Epidermal melanocyte (primary cell): ENCODE measurements around the gene WDR72.
"Not testable (repeated sequence)": the region's sequence is repeated elsewhere in the genome, so short reads cannot be mapped to it uniquely, and the experiment has no call there.

Source experiments
- DNase-seq: peaks from one replicate; pipeline ENCODE4 v3.0.0; 2011; ENCODE audit warnings: low spot score; ENCODE audit not compliant: insufficient read length

Gene WDR72

DNA sequence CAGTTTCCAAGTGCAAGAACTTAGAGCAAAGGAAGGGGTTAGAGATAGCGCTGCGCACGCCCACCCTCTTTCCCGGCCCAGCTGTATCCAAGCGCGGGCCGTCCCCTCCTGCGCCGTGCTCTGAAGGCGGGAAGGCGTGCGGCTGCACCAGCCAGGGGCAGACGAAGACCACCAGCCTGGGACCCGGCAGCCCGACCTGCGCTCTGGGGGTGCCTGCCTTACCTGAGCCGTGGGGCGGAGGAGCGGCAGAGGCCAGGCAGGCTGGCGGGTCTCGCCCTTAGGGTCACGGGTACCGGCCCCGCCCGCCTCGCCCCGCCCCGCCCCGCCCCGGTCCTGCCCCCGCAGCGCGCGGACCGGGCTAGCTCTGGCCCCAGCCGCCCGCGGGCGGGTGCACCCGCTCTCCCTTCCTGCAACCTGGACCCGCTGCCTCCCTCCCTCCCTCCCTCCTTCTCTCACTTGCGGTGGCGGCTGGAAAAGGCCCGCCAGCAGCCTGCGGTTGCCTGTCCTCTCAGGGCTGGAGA lies at the start of gene WDR72:
Gene WDR72 (minus strand): TSS at position 253 of the 521 bp plus-strand sequence. CDS start 26,514 bp downstream, outside the sequence.
- DNase-seq = no peak

DNA sequence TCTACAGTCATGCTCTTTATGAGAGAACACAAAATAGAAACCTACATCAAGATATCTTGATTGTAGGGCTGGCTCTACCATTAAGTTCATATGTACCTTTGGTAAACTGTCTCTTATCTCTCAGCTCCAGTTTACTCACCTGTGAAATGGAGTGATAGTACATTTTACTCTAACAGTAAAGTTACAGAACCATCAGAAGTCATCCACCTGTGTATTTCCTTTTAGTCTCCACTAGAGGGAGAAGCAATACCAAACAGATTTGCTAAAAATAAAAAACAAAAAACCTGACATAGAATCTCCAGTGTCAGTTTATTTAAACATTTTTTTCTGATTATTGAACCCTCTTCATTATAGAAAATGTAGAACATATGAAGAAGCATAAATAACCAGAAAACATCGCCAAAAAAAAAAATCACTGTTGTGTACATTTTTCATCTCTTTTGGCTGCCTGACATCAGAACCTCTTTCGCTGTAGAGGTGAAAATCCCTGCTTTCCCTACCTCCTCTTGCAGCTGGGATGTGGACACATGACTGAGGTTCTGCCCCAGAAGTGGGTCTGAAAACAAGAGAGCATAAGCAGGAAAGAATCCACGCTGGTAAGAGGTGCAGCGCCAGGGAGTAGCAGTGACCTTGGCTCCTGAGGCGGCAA lies 48.7 kb upstream of the WDR72 start:
- DNase-seq = no peak

DNA sequence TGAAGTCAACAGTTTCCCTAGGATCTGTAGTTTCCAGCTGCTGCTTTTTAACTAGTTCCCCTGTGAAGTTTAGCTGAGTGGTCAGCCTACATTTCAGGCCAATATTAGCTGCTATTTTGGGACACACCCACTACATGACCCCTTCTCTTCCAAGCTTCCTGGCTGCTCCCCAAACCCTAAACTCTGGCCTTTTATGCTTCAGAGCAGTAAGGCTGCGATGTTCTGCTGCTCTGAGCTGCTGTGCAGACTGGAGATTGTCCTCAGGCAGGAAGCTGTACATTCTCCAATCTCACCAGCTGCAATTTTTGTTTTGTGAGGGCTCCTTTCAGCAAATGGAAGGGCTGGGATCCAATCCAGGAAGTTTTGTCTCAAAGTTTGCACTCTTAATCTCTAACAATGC lies 48.0 kb upstream of the WDR72 start:
- DNase-seq = no peak

DNA sequence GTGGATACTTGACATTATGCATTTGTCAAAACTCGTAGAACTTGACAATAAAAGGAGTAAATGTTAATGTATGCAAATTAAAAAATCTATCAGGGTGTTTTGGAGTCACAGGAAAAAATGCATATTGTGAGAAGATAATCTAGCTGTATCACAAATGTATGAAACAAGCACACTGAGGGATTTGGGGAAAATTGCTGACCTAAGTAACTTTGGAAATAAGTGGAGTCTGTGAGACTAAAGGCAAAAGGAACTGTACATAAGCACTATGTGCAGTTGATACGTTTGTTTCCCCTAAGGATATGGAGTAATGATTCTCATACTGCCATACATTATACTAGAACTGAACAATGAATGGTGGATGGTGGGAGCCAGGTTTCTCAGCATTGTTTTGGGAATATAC lies 43.2 kb upstream of the WDR72 start:
- no peak for DNase-seq

DNA sequence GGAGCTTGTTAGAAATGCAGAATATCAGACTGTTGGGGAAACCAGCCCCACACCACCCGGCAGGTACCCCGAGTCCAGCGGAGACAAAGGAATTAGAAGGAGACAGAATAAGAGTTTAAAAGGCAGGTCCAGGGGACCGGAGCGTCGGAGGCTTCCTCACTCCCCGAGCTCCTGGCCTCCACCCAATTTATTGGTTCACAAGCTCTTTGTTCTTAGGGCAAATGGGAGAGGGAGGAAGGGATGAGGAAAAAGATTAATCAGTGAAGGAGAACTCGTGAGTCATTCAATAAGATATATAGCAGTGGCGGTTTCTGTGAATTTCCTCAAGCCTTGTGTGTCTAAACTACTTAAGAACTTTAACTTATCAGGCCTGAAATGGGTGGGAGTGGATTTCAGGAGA lies 32.1 kb upstream of the WDR72 start:
- no peak for DNase-seq

DNA sequence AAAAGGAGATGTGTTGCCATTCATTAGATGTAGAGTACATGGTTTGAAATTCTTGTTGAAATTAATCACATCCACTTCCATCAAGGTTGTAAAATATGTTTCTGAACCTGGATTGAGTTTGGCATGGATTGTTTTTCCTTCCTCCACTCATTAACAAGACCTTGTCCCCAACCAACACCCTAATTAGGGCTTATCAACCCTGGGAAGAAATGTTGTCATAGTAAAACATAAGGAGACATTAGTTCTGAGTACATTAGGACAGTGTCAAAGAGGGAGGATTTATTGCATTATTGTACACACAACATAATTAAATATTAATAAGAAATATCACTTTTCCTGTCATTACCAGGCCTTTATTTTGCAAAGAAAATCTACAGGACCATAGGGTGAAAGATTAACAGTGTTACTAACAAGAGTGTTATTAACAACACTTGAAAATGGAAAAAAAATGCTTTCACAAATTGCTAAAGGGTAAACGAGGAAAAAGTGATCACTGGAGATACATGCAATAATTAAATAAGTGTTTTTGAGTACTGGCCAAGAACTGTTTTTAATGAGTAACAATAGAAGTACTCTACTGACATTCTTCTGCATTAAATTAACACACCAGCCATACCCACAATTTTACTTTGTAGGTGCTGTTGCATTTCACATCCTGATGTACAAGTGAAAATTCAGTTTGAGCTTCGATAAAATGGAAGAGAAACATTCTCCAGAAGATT lies 30.4 kb upstream of the WDR72 start:
- DNase-seq = no peak

DNA sequence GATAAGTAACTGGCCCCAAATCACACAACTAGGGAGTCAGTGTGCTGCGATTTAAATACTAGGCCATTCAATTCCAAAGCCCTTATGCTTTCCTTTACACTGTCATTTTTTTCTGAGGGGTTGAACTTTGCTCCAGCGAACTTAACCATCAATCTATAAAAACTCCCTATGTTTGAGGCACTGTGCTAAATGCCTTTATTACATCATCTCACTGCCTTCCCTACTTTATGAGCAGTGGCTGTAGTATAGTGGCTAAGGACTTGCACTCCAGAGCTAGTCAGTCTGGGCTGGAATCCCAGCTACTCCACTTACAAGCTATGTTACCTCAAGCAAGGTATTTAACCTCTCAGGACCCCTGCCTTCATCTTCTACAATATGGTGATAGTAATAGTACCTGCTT lies 26.9 kb upstream of the WDR72 start:
- DNase-seq = no peak

DNA sequence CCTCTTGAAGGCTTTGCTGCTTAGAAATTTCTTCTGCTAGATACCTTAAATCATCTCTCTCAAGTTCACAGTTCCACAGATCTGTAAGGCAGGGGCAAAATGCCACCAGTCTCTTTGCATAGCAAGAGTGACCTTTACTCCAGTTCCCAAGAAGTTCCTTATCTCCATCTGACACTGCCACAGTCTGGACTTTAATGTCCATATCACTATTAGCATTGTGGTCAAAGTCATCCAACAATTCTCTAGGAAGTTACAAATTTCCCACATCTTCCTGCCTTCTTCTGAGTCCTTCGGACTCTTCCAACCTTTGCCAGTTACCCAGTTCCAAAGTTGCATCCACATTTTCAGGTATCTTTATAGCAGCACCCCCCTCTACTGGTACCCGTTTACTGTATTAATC lies 25.8 kb upstream of the WDR72 start:
- not testable (repeated sequence) for DNase-seq

DNA sequence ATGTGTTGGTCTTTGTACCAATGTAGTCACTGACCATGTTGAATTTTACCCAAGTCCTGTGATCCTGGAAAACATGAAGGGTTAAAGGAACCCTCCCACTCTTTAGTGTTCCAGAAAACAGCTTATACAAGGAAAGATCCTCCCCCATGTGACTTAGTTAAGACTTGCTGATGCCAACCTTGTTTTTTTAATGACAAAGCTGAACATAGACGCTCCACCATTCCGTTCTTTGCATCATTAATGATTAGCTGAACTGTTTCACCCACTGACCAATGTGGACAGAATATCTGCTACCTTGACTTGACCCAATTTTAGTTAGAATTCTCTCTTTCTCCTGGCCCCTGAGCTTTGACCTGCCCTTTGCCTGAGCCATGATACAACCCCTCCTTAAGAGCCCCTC lies 3.5 kb upstream of the WDR72 start:
- no peak for DNase-seq

DNA sequence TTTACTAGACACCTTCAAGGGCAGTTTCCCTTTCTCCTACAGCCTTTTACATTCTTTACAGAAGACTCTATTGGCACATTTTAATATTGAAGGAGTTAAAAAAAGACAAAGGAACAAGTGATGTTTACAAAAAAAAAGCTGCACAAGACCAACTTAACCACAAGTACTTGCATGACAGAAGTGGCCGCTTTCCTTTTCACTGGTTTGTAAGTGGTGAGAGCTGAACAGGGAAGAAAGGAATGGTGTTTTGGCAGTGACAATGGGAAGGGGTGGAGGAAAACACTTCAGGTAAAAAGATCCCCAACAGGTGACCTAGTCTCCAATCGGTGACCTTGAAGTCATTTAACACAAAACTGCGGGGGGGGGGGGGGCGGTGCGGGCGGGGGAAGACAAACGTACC lies 1.1 kb downstream of the WDR72 start:
- no peak for DNase-seq

DNA sequence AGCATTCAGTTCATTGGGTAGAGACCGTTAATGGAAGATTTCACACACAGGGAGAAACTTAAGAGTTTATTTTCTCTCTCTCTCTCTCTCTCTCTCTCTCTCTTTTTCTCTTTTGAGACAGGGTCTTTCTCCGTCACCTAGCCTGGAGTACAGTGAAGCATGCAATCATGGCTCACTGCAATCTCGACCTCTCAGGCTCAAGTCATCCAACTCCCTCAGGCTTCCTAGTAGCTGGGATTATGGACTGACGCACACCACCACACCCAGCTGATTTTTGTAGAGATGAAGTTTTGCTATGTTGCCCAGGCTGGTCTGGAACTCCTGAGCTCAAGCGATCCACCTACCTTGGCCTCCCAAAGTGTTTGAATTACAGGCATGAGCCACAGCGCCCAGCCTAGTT lies 1.6 kb downstream of the WDR72 start:
- DNase-seq = no peak

DNA sequence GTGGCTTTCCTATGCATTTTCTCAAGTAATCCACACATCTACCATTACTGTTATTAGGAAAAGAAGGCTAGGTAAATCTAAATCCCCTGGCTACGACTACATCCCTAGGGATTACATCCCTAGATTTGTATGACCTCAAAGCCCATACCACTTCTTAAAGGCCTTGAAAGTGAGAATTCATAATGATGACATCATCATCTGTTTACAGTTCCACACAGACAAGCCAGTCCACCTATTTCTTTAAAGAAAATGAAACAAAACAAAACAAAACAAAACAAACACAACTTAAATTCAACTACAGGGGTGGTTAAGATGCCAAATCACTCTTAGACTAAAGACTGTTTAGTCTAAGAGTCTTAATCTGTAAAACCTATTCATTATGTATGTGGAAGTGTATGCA lies 5.7 kb downstream of the WDR72 start:
- DNase-seq = no peak

DNA sequence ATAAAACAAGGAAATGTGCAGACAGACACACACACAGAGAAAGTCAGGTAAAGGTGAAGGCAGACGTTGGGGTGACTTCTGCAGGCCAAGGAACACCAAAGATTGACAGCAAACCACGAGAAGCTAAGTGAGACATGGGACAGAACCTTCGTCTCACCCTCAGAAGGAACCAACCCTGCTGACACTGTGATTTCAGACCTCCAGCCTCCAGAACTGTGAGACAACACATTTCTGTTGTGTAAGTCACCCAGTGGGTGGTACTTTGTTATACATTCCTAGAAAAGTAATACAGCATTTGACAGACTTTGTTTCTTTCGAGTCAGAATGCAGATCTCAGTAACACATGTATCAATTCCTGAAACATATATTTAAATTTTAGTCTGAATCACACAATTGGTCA lies 7.1 kb downstream of the WDR72 start:
- DNase-seq = no peak

DNA sequence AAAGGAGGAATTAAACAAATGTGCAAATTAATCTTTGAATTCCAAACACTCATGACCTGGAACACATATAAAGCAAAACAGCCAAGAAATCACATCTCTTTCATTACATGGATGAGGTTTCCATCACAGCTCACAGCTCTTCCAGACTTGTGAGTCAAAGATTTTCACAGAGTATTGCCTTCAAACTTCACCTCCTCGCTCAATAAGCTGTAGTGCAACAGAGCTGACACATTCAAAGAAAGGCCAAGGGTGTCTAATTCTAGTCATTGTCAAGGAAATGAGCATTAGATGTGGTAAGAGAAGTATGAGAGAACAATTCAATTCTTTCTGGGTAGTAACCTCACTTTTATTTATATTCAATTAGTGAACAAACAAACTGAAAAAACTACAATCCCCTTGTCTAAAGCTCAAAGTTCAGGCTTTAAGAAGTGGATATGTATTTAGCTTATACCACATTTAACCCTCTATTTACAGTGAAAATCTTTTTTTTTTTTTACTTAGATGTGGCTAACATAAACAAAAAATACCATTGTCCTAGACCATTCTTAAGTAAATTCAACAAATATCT lies 11.9 kb downstream of the WDR72 start:
- no peak for DNase-seq

DNA sequence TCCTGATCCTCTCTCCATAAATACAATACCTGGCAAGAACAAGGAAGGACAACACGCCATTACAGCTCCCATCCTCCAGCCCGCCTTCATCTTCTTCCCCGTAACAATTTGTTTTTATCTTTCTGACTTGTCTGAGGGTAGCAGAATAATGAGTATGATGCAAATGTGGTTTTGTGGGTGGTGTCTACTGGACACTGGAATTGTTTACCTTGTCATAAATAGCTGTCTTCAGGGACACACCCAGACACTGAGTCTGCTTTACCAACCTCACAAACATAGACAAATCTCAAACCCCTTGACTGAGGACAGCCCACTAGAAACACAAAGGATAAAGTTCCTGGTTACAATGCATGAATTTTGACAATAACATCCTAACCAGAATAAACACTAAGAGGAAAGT lies 13.4 kb downstream of the WDR72 start:
- DNase-seq = no peak

DNA sequence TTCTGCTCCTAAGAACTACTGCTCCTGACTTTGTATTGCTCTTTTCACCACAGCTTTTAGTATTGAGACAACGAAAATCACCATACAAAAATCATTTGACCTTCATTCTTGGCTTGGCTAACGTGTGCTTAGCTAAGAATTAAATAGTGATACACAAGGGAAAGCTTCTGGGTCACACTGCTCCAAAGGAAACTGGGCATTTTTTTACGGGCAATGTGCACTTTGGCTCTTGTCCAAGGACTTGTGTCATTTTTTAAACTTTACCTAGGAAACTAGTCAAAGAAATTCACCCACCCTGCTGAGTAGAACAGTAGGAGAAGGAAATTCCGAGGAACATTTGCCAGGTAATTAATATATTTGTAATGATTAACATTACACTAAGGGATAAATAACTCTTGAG lies 19.8 kb downstream of the WDR72 start:
- no peak for DNase-seq

DNA sequence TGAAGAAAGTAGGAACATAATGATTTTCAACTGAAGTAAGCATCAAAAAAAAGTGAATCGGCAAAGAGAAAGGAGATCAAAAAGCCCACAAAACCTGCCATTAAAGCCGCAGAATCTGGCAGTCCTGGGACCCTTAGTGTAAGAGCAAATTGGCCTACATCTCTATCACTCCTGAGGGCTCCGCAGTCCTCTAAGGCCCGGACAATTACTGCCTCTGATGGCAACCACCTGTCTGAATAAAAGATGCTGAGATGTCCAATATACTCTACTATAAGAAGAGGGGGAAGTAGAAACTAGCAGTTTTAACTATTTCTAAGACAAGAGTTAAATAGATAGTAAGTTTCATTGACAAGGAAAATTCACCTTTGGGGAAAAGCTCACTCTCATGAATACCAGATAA lies 20.3 kb downstream of the WDR72 start:
- DNase-seq = no peak

DNA sequence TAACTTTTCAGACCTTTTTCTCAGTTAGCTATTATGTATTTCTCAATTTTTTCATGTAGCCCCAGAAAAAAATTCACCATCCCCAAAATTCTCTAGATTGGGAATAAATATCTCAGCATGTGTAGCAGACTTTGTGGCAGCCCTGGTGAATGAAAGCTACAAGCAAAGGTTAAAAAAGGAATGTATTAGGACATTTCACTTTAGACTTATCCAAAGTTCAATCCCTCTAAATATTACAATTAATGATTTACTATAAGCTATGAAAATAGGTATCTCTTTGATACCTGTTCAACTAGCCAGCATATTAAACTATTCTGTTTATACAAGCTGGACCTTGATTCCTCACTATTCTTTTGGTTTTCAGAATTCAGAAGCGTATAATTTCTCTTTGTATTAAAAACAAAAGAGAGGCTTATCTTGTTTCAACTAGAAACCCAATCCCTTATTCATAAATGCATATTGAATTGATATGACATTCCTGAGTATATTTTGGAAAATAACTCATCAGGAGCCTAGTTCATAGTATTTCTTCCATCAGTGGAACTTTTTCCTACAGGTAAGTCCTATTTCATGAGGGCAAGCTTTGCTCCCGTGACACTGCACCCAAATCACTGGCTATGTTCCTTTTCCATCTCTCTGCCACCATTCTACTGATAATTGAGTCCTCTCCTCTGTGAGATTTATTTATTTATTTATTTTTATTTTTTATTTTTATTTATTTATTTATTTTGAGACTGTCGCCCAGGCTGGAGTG lies 38.0 kb downstream of the WDR72 start:
- DNase-seq = no peak

DNA sequence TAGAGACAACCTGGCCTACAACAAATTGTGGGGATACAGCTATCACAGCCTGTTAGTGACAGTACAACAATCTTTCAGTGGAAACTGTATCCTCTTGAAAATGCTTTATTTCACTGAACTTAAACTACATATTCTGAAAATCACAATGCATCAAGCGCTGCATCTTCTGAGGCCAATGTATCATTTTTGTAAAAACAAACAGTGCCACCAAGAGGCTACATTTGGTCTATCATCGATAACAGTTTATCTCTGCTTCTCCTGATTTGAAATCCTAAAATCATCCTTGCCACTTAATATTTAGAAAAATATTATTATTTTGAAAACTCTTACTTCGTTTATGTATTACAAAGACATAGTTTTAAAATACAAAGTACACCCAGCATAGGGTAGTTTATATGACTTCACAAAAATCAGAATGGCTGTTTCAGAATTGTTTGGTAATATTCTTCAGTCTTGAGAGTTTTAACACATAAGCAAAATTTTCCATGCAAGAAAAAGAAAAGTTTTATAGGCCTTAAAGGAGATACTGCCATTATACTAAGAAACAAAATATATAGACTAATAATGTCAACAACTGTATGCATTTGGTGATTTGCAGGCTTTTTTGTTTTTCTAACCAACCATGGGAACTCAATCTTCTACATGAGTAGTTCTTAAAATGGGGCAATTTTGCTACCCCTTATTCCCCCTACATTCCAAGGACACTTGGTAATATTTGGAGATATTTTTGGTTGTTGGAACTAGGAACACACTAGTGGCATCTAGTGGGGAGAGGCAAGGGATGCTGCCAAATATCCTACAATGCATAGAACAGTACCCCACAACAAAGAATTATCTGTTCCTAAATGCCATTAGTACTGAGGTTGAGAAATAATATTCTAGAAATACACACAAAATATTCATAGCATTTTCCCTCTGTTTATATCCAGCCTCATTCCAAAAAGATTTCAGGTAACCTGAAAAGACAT lies 42.3 kb downstream of the WDR72 start:
- no peak for DNase-seq

DNA sequence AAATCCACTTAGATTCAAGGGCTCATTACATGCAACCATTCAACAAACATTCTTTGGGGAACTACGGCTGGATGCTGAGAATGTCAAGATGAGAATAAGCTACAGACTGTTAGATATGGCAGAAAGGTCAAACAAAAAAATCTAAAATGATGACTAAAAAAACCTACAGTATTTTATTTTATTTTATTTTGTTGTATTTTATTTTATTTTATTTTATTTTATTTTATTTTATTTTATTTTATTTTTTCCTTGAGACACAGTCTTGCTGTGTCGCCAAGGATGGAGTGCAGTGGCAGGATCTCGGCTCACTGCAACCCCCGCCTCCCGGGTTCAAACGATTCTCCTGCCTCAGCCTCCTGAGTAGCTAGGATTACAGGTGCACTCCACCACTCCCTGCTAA lies 46.2 kb downstream of the WDR72 start:
- no peak for DNase-seq

DNA sequence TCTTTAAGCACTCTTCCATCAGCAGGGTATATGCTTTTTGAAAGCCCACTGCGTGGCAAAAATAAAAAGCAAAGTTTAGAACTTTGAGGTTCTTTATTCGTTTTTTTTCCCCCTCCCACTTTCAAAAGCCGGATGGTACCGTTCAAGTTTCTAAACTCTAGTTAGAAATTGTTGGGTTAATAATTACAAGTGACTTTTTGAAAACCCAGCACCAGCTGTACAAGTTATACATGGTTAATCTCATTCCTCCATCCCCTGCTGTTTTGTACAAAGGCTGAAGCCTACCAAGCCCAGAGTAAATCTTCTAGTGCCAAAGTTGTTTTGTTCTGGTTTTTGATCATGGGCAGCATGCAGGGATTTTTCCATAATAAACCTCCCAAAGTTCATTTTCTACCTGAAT lies 48.6 kb downstream of the WDR72 start:
- DNase-seq = no peak
